Stimulated activated CD4-positive, alpha-beta T cell treated with anti-CD3 and anti-CD28 coated beads, Interleukin-4, amount 100 ng/mL, for 24 hours (primary cell): ENCODE measurements around the gene OR2J3.
"Not testable (repeated sequence)": the region's sequence is repeated elsewhere in the genome, so short reads cannot be mapped to it uniquely, and the experiment has no call there.

ENCODE experiments used
- DNase-seq: peaks from one replicate; pipeline ENCODE4 v3.0.0-alpha.2; 2020

The OR2J3 gene

GRCh38 chr6:29107758-29108157 is at the start of gene OR2J3:
TSS of gene OR2J3 (plus strand) at chr6:29108058. CDS start at chr6:29111891, 3,833 bp downstream.
- DNase-seq = no peak

- no peak for DNase-seq
Observed at GRCh38 chr6:29071831-29072723, 35.8 kb upstream of the OR2J3 start.

- DNase-seq = no peak
Observed at GRCh38 chr6:29079203-29079602, 28.7 kb upstream of the OR2J3 start.

GRCh38 chr6:29081312-29081711 is 26.5 kb upstream of the OR2J3 start:
- DNase-seq = no peak

- no peak for DNase-seq
Observed at GRCh38 chr6:29082457-29082856, 25.4 kb upstream of the OR2J3 start.

- DNase-seq = no peak
Observed at GRCh38 chr6:29087213-29087612, 20.6 kb upstream of the OR2J3 start, which contains the start of gene OR2B3. TSS of gene OR2B3 (minus strand) at chr6:29087313. CDS start at chr6:29087248, 65 bp downstream.

GRCh38 chr6:29092957-29093356 is 14.9 kb upstream of the OR2J3 start:
- DNase-seq = no peak

GRCh38 chr6:29097803-29098202 is 10.1 kb upstream of the OR2J3 start:
- no peak for DNase-seq

GRCh38 chr6:29099190-29099589 is 8.7 kb upstream of the OR2J3 start, which contains the start of gene OR2J1:
TSS of gene OR2J1 (plus strand) at chr6:29099490. CDS start at chr6:29100943, 1,453 bp downstream.
- DNase-seq = no peak

- no peak for DNase-seq
Observed at GRCh38 chr6:29112135-29112534, 4.3 kb downstream of the OR2J3 start.

- not testable (repeated sequence) for DNase-seq
Observed at GRCh38 chr6:29114964-29115363, 7.1 kb downstream of the OR2J3 start.

GRCh38 chr6:29129326-29130012 is 21.6 kb downstream of the OR2J3 start:
- DNase-seq = no peak

- no peak for DNase-seq
Observed at GRCh38 chr6:29130644-29131043, 22.8 kb downstream of the OR2J3 start.

GRCh38 chr6:29131691-29132090 is 23.8 kb downstream of the OR2J3 start:
- no peak for DNase-seq

GRCh38 chr6:29137724-29138123 is 29.9 kb downstream of the OR2J3 start:
- no peak for DNase-seq

GRCh38 chr6:29141606-29142005 is 33.7 kb downstream of the OR2J3 start:
- no peak for DNase-seq

- no peak for DNase-seq
Observed at GRCh38 chr6:29142309-29142708, 34.5 kb downstream of the OR2J3 start.

- DNase-seq = no peak
Observed at GRCh38 chr6:29146179-29146578, 38.3 kb downstream of the OR2J3 start.

- DNase-seq = no peak
Observed at GRCh38 chr6:29147074-29147473, 39.2 kb downstream of the OR2J3 start.

GRCh38 chr6:29149444-29149843 is 41.6 kb downstream of the OR2J3 start:
- DNase-seq = not testable (repeated sequence)

- DNase-seq = no peak
Observed at GRCh38 chr6:29153083-29153482, 45.2 kb downstream of the OR2J3 start.

- not testable (repeated sequence) for DNase-seq
Observed at GRCh38 chr6:29155182-29155581, 47.3 kb downstream of the OR2J3 start.

GRCh38 chr6:29159922-29160321 is 52.1 kb downstream of the OR2J3 start:
- DNase-seq = not testable (repeated sequence)
